NCI-H82 treated with DMSO at 0.1 percent for 48 hours (cell line): ENCODE measurements around the gene LSAMP.
"Not testable (repeated sequence)": the region's sequence is repeated elsewhere in the genome, so short reads cannot be mapped to it uniquely, and the experiment has no call there.

Experiments
- DNase-seq: peaks from one replicate; lab custom pipeline; 2025; ENCODE audit not compliant: unreplicated experiment; lab: John Stamatoyannopoulos, UW

The LSAMP gene

GRCh38 chr3:115819785-115820384 lies 625.4 kb downstream of the LSAMP start:
- DNase-seq, result peak; percentile 74

GRCh38 chr3:115814778-115815380 lies 630.4 kb downstream of the LSAMP start:
- peak; percentile 74 for DNase-seq

- no peak for DNase-seq
Measured at GRCh38 chr3:115814006-115814405, 631.3 kb downstream of the LSAMP start.

- DNase-seq, result no peak
Measured at GRCh38 chr3:115808816-115809215, 636.5 kb downstream of the LSAMP start.

- no peak for DNase-seq
Measured at GRCh38 chr3:115808244-115808643, 637.0 kb downstream of the LSAMP start.

GRCh38 chr3:115806501-115806900 lies 638.8 kb downstream of the LSAMP start:
- no peak for DNase-seq

- DNase-seq, result no peak
Measured at GRCh38 chr3:115805520-115805919, 639.8 kb downstream of the LSAMP start.

- no peak for DNase-seq
Measured at GRCh38 chr3:115804713-115805119, 640.6 kb downstream of the LSAMP start.

GRCh38 chr3:115804200-115804599 lies 641.1 kb downstream of the LSAMP start:
- no peak for DNase-seq

- no peak for DNase-seq
Measured at GRCh38 chr3:115803661-115804060, 641.6 kb downstream of the LSAMP start.

GRCh38 chr3:115800489-115801075 lies 644.7 kb downstream of the LSAMP start:
- DNase-seq, result no peak

- DNase-seq, result not testable (repeated sequence)
Measured at GRCh38 chr3:115800065-115800464, 645.2 kb downstream of the LSAMP start.

GRCh38 chr3:115792206-115792955 lies 652.9 kb downstream of the LSAMP start:
- DNase-seq, result no peak

- not testable (repeated sequence) for DNase-seq
Measured at GRCh38 chr3:115791271-115792153, 653.8 kb downstream of the LSAMP start.

- no peak for DNase-seq
Measured at GRCh38 chr3:115790759-115791158, 654.5 kb downstream of the LSAMP start.

GRCh38 chr3:115789481-115789880 lies 655.8 kb downstream of the LSAMP start:
- no peak for DNase-seq

GRCh38 chr3:115788921-115789470 lies 656.3 kb downstream of the LSAMP start:
- DNase-seq, result no peak

- DNase-seq, result no peak
Measured at GRCh38 chr3:115787818-115788217, 657.5 kb downstream of the LSAMP start.

GRCh38 chr3:115785782-115786181 lies 659.5 kb downstream of the LSAMP start:
- no peak for DNase-seq

- no peak for DNase-seq
Measured at GRCh38 chr3:115784739-115785536, 660.3 kb downstream of the LSAMP start.
